Brain microvascular endothelial cell (primary cell): ENCODE measurements around the gene TSPAN14.

Experiments used
- DNase-seq: peaks from one replicate; pipeline ENCODE4 v3.0.0-alpha.2; 2020
- H3K27ac ChIP-seq: fragments of 250-450 bp; sonication (Bioruptor Pico); 2 replicates; pipeline ENCODE4 v1.5.1; 2020; ENCODE audit warnings: mild to moderate bottlenecking, moderate library complexity
- H3K27me3 ChIP-seq: fragments of 250-450 bp; sonication (Bioruptor Pico); replicated peaks from 2 replicates; pipeline ENCODE4 v1.5.1; 2020; ENCODE audit warnings: mild to moderate bottlenecking
- H3K36me3 ChIP-seq: fragments of 250-450 bp; sonication (Bioruptor Pico); replicated peaks from 2 replicates; pipeline ENCODE4 v1.5.1; 2020; ENCODE audit warnings: mild to moderate bottlenecking
- H3K4me3 ChIP-seq: 2 replicates; pipeline ENCODE4 v1.5.1; 2011; ENCODE audit warnings: low read depth, mild to moderate bottlenecking, control low read depth, low read length, moderate library complexity
- CTCF ChIP-seq: IDR thresholded peaks from 2 replicates; pipeline ENCODE4 v1.5.1; 2011; ENCODE audit warnings: low read depth, mild to moderate bottlenecking, moderate library complexity, low read length, control low read depth, inconsistent platforms; ENCODE audit errors: missing control alignments
- in situ Hi-C: cut with HindIII; loops from 2 replicates; pipeline ENCODE4 v1.10.0; 2017; ENCODE audit warnings: low sequenced_read_pairs, low pct_ligation_motif_present

Gene TSPAN14

DNA sequence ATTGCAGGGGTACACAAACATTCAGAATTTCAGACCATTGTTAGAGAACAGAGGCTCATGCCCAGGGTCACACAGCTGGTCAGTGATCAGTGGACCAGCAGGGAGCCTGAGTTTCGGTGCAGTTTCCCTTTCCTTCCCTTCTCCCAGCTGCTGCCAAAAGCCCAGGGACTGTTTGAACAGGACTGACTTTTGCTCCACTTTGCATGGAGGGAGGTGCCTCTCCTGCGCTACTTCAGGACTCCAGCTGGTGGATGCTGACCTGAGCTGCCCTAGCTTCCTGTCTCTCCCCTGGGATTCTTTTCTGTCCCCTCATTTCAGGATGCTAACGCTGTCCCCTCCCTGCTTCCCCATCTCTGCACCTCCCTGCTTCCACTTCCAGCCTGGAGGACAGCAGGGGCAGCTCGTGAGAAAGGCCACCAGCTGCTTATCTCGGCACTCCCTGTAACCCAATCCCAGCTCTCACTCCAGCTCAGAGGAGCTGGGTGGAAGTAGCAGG is 98.1 kb downstream of the TSPAN14 start:
- Histone ChIP-seq H3K27ac (no peak overlapping the region), H3K27me3 (no peaks in the 10 kb centered on the region), H3K4me3 (no peak overlapping the region), H3K36me3 (no peaks in the 10 kb centered on the region)
- TF ChIP-seq CTCF, result no peak
- DNase-seq, result no peak
- in situ Hi-C loops, result no loop called here

DNA sequence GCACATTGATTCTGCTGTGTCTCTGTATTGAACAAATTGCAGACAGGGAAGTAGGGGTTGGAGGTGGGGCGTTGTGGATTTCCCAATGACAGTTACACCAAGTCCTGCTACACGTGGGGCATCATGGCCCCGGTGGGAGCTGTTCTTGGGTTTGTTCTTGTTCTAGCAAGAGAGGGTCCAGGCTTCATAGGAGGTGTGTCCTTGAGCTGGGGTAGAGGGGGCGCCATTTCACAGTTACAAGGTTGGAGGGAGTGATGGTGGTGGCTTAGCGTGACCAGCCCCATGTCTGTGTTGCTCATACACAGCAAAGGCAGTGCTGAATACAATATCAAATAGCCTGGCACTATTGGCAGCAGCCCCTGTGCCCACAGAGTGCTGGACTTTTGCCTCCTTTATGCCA is 99.3 kb downstream of the TSPAN14 start:
- TF ChIP-seq CTCF, result no peak
- Histone ChIP-seq H3K27me3 (no peaks in the 10 kb centered on the region), H3K36me3 (no peaks in the 10 kb centered on the region), H3K27ac (no peak overlapping the region), H3K4me3 (no peak overlapping the region)
- in situ Hi-C loops, result no loop called here
- no peak for DNase-seq

DNA sequence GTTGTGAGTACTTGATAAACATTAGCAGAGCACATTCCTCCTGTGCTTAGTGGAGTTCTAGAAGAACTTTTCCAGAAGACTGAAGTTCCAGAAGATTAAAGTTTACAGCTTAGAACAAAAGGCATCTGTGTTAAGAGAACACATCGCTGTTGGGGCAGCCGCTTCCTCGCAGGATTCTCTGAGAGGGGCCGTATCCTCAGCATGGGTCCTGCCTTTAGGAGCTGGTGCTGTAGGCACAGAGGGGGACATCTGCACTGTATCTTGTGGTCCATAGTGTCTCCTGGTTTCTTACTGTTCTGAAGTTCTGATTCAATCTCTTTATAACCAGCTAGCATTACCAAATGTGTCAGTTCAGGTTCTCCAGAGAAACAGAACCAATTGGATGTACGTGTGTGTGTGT is 99.9 kb downstream of the TSPAN14 start:
- Histone ChIP-seq H3K27me3 (no peaks in the 10 kb centered on the region), H3K36me3 (no peaks in the 10 kb centered on the region), H3K27ac (no peak overlapping the region), H3K4me3 (no peak overlapping the region)
- TF ChIP-seq CTCF, result no peak
- DNase-seq, result no peak
- in situ Hi-C loops, result no loop called here

DNA sequence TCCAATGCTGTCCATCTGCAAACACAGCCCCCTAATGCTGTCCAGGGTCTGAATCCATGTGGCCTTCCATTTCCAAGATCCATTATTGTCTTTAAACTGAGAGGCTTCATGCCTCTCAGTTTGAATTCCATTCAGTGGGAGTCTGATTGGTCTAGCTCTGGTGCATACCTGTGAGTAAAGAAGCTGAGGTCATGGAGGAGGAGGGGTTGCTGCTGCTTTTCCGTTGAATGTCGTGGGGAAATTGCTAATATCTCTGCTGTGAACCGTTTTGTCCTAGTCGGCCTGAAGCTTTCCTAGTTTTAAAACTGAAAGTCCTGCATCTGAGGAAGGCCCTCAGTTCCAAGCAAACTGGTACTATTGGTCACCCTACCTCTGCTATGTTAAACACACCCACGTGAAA is 101.3 kb downstream of the TSPAN14 start:
- H3K4me3 ChIP-seq, result no peak overlapping the region
- H3K27ac ChIP-seq, result no peak overlapping the region
- in situ Hi-C loops, result no loop called here
- no peaks in the 10 kb centered on the region for H3K36me3 ChIP-seq
- no peaks in the 10 kb centered on the region for H3K27me3 ChIP-seq
- no peak for TF ChIP-seq CTCF
- DNase-seq, result no peak

DNA sequence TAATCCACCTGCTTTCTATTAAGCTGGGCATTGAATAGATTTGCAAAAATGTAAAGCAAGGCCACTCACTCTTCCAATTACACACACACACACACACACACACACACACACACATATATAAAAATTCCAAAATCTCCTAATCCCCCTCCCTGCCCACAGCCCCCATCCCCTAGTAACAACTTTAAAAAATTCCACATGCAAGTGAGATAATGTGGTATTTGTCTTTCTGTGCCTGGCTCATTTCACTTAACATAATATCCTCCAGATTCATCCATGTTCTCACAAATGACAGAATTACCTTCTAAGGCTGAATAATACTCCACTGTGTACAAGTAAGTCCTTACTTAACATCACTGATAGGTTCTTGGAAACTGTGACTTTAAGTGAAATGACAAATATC is 107.8 kb downstream of the TSPAN14 start:
- H3K27ac ChIP-seq, result no peak overlapping the region
- in situ Hi-C loops, result no loop called here
- TF ChIP-seq CTCF, result no peak
- no peaks in the 10 kb centered on the region for H3K27me3 ChIP-seq
- no peak for DNase-seq
- no peaks in the 10 kb centered on the region for H3K36me3 ChIP-seq
- no peak overlapping the region for H3K4me3 ChIP-seq

DNA sequence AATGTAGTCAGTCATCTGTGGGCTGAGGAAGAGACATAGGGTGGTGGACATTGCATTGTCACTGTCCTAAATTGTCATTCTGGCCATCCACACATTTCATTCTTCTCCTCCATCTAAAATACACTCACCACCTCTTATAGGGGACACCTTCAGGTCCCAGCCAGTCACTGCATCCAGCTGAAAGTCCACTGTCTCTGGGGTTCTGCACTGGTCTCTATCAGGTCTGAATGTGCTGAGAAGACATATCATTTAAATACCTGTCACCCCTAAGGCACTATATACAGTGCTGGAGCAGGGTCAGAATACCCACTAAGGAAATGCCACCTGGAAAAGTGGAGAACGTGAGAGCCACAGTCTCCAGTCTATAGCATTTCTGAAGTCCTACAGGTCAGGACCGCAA is 113.2 kb downstream of the TSPAN14 start:
- no peak for DNase-seq
- TF ChIP-seq CTCF, result peak; percentile 12
- H3K27ac ChIP-seq, result no peak overlapping the region
- in situ Hi-C loops, result no loop called here
- no peak overlapping the region for H3K4me3 ChIP-seq
- H3K27me3 ChIP-seq, result no peaks in the 10 kb centered on the region
- no peaks in the 10 kb centered on the region for H3K36me3 ChIP-seq
